Stimulated activated naive B cell treated with anti-CD40 and anti-IgM and Interleukin-4, amounts not matched to agents 10 μg/mL and 1 μg/mL and 100 μg/mL, for 72 hours (primary cell): ENCODE data around the gene FHDC1.

Source experiments
- ATAC-seq, 2 donors: fragments of 150-1000 bp; cut with Tn5 transposase; replicated peaks; 2 replicates each; pipeline ENCODE4 v1.10.0; 2021; ENCODE audit warnings: moderate library complexity in 1 of 2
- DNase-seq: peaks from one replicate; pipeline ENCODE4 v3.0.0; 2021
- H3K27ac Mint-ChIP-seq: one replicate; pipeline ENCODE4 v1.8.0; 2022; ENCODE audit warnings: mild to moderate bottlenecking, mixed read lengths
- H3K27me3 Mint-ChIP-seq, 2 donors: one replicate each; pipeline ENCODE4 v1.8.0; 2022; ENCODE audit warnings: mixed read lengths in 2 of 2
- H3K36me3 Mint-ChIP-seq, 2 donors: one replicate each; pipeline ENCODE4 v1.8.0; 2022; ENCODE audit warnings: mixed read lengths in 2 of 2, mild to moderate bottlenecking in 1 of 2
- H3K4me1 Mint-ChIP-seq, 2 donors: one replicate each; pipeline ENCODE4 v1.8.0; 2022; ENCODE audit warnings: mixed read lengths in 2 of 2, mild to moderate bottlenecking in 1 of 2
- H3K4me3 Mint-ChIP-seq, 2 donors: one replicate each; pipeline ENCODE4 v1.8.0; 2022; ENCODE audit warnings: mild to moderate bottlenecking in 2 of 2, mixed read lengths in 2 of 2, moderate library complexity in 1 of 2
- H3K9me3 Mint-ChIP-seq, 2 donors: one replicate each; pipeline ENCODE4 v1.8.0; 2022; ENCODE audit warnings: mixed read lengths in 2 of 2, mild to moderate bottlenecking in 1 of 2

FHDC1 gene

GRCh38 chr4:152940461-152940860 is 4.3 kb downstream of the FHDC1 start:
- DNase-seq (no peak), ATAC-seq (no peak)
- Mint-ChIP-seq H3K27ac (no peak overlapping the region), H3K27me3 (peaks cover 19 to 23% of the 10 kb centered on the region in 2 donors), H3K4me3 (no peak overlapping the region), H3K36me3 (no peaks in the 10 kb centered on the region), H3K9me3 (no peaks in the 10 kb centered on the region), H3K4me1 (peaks cover 11 to 19% of the 10 kb centered on the region in 2 donors)

- no peak overlapping the region for H3K4me3 Mint-ChIP-seq
- H3K9me3 Mint-ChIP-seq = no peaks in the 10 kb centered on the region
- H3K4me1 Mint-ChIP-seq = peaks cover 8 to 14% of the 10 kb centered on the region in 2 donors
- DNase-seq = no peak
- ATAC-seq = no peak
- no peaks in the 10 kb centered on the region for H3K36me3 Mint-ChIP-seq
- H3K27ac Mint-ChIP-seq = no peak overlapping the region
- H3K27me3 Mint-ChIP-seq = peaks cover 15 to 21% of the 10 kb centered on the region in 2 donors
Observed at GRCh38 chr4:152941411-152941810, 5.3 kb downstream of the FHDC1 start.

GRCh38 chr4:152942346-152942745 is 6.2 kb downstream of the FHDC1 start:
- H3K4me3 Mint-ChIP-seq = no peak overlapping the region
- peaks cover 20 to 27% of the 10 kb centered on the region in 2 donors for H3K27me3 Mint-ChIP-seq
- DNase-seq (no peak), ATAC-seq (no peak)
- no peaks in the 10 kb centered on the region for H3K36me3 Mint-ChIP-seq
- peaks cover 8 to 14% of the 10 kb centered on the region in 2 donors for H3K4me1 Mint-ChIP-seq
- H3K9me3 Mint-ChIP-seq = no peaks in the 10 kb centered on the region
- H3K27ac Mint-ChIP-seq = no peak overlapping the region

GRCh38 chr4:152943672-152944071 is 7.5 kb downstream of the FHDC1 start:
- Mint-ChIP-seq H3K36me3 (no peaks in the 10 kb centered on the region), H3K4me1 (peaks cover 1 to 5% of the 10 kb centered on the region in 2 donors), H3K9me3 (no peaks in the 10 kb centered on the region), H3K4me3 (no peak overlapping the region), H3K27ac (no peak overlapping the region), H3K27me3 (peaks cover 22 to 30% of the 10 kb centered on the region in 2 donors)
- ATAC-seq (no peak), DNase-seq (no peak)

GRCh38 chr4:152944666-152945320 is 8.7 kb downstream of the FHDC1 start:
- Mint-ChIP-seq H3K4me3 (no peak overlapping the region), H3K27ac (no peak overlapping the region), H3K36me3 (no peaks in the 10 kb centered on the region), H3K27me3 (peaks cover 19 to 20% of the 10 kb centered on the region in 2 donors), H3K4me1 (no peaks in the 10 kb centered on the region), H3K9me3 (no peaks in the 10 kb centered on the region)
- DNase-seq = no peak
- no peak for ATAC-seq

- no peaks in the 10 kb centered on the region for H3K9me3 Mint-ChIP-seq
- ATAC-seq (no peak), DNase-seq (no peak)
- H3K36me3 Mint-ChIP-seq = no peaks in the 10 kb centered on the region
- no peak overlapping the region for H3K27ac Mint-ChIP-seq
- H3K4me3 Mint-ChIP-seq = no peak overlapping the region
- H3K4me1 Mint-ChIP-seq = no peaks in the 10 kb centered on the region
- H3K27me3 Mint-ChIP-seq = peaks cover 20 to 21% of the 10 kb centered on the region in 2 donors
Observed at GRCh38 chr4:152945639-152946038, 9.5 kb downstream of the FHDC1 start.

- DNase-seq (no peak), ATAC-seq (no peak)
- Mint-ChIP-seq H3K4me1 (no peaks in the 10 kb centered on the region), H3K36me3 (no peaks in the 10 kb centered on the region), H3K4me3 (no peak overlapping the region), H3K27ac (no peak overlapping the region), H3K9me3 (no peaks in the 10 kb centered on the region), H3K27me3 (peaks cover 24 to 26% of the 10 kb centered on the region in 2 donors)
Observed at GRCh38 chr4:152946446-152946845, 10.3 kb downstream of the FHDC1 start.

GRCh38 chr4:152947311-152947710 is 11.2 kb downstream of the FHDC1 start:
- peaks cover 24 to 26% of the 10 kb centered on the region in 2 donors for H3K27me3 Mint-ChIP-seq
- no peak for ATAC-seq
- DNase-seq = no peak
- H3K4me3 Mint-ChIP-seq = no peak overlapping the region
- no peaks in the 10 kb centered on the region for H3K4me1 Mint-ChIP-seq
- no peaks in the 10 kb centered on the region for H3K36me3 Mint-ChIP-seq
- no peak overlapping the region for H3K27ac Mint-ChIP-seq
- no peaks in the 10 kb centered on the region for H3K9me3 Mint-ChIP-seq

GRCh38 chr4:152949930-152950329 is 13.8 kb downstream of the FHDC1 start:
- Mint-ChIP-seq H3K4me1 (no peaks in the 10 kb centered on the region), H3K36me3 (peaks cover 0 to 4% of the 10 kb centered on the region in 2 donors), H3K27me3 (peaks cover 26 to 32% of the 10 kb centered on the region in 2 donors), H3K9me3 (no peaks in the 10 kb centered on the region), H3K27ac (no peak overlapping the region), H3K4me3 (no peak overlapping the region)
- ATAC-seq (no peak), DNase-seq (no peak)

- H3K9me3 Mint-ChIP-seq = no peaks in the 10 kb centered on the region
- no peak overlapping the region for H3K27ac Mint-ChIP-seq
- H3K4me1 Mint-ChIP-seq = no peaks in the 10 kb centered on the region
- ATAC-seq (no peak), DNase-seq (no peak)
- no peak overlapping the region for H3K4me3 Mint-ChIP-seq
- H3K27me3 Mint-ChIP-seq = peaks cover 26 to 32% of the 10 kb centered on the region in 2 donors
- peaks cover 0 to 4% of the 10 kb centered on the region in 2 donors for H3K36me3 Mint-ChIP-seq
Observed at GRCh38 chr4:152950402-152951274, 14.5 kb downstream of the FHDC1 start.

- Mint-ChIP-seq H3K27me3 (peaks cover 26 to 32% of the 10 kb centered on the region in 2 donors), H3K9me3 (no peaks in the 10 kb centered on the region), H3K27ac (no peak overlapping the region), H3K4me1 (peaks cover 0 to 2% of the 10 kb centered on the region in 2 donors), H3K36me3 (peaks cover 0 to 4% of the 10 kb centered on the region in 2 donors), H3K4me3 (no peak overlapping the region)
- ATAC-seq (no peak), DNase-seq (no peak)
Observed at GRCh38 chr4:152951348-152951747, 15.2 kb downstream of the FHDC1 start.

- ATAC-seq (no peak), DNase-seq (no peak)
- Mint-ChIP-seq H3K9me3 (no peaks in the 10 kb centered on the region), H3K4me1 (peaks cover 0 to 8% of the 10 kb centered on the region in 2 donors), H3K27me3 (peaks cover 7 to 17% of the 10 kb centered on the region in 2 donors), H3K27ac (no peak overlapping the region), H3K36me3 (peaks cover 0 to 4% of the 10 kb centered on the region in 2 donors), H3K4me3 (no peak overlapping the region)
Observed at GRCh38 chr4:152953514-152953913, 17.4 kb downstream of the FHDC1 start.

- ATAC-seq (no peak), DNase-seq (no peak)
- H3K27ac Mint-ChIP-seq = no peak overlapping the region
- H3K9me3 Mint-ChIP-seq = no peaks in the 10 kb centered on the region
- H3K27me3 Mint-ChIP-seq = peaks cover 6 to 12% of the 10 kb centered on the region in 2 donors
- H3K36me3 Mint-ChIP-seq = peaks cover 0 to 4% of the 10 kb centered on the region in 2 donors
- H3K4me3 Mint-ChIP-seq = no peak overlapping the region
- H3K4me1 Mint-ChIP-seq = peaks cover 0 to 8% of the 10 kb centered on the region in 2 donors
Observed at GRCh38 chr4:152954741-152955140, 18.6 kb downstream of the FHDC1 start.

GRCh38 chr4:152956147-152956546 is 20.0 kb downstream of the FHDC1 start:
- DNase-seq (no peak), ATAC-seq (no peak)
- Mint-ChIP-seq H3K36me3 (peaks cover 1 to 4% of the 10 kb centered on the region in 2 donors), H3K4me1 (peaks cover 0 to 8% of the 10 kb centered on the region in 2 donors), H3K27ac (no peak overlapping the region), H3K9me3 (no peaks in the 10 kb centered on the region), H3K4me3 (no peak overlapping the region), H3K27me3 (peaks cover 2 to 10% of the 10 kb centered on the region in 2 donors)
